ENCODE results near the gene SPNS2.

The SPNS2 gene

DNA sequence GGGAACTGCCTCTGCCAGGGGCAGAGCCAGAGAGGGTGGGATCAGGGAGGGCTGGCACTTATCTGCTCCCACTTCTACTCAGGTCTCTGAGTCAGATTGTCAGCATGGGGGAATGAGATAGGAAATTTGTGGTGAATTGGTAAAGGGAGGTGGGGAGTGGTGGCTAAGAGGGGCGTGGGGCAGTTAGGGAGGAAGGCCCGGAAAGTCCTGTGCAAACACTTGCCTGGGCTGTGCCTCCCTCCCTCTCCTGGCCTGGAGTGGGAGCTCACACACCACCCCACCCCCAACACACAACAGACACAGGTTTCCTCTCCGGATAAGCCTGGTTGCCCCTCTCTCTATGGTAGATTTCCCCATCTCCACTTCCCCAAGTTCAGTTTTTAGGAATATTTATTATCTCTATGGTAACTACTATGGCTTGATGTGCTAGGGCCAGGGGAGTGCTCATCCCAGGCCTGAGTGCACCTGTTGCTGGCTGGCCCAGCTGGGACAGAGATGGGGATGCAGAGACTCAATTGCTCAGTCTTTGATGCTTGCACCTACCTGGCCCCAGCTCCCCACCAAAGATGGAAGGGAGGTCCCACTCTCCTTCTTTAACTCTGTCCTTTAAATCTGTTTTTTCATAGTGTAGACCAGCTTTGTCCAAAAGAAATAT lies 2.7 kb downstream of the SPNS2 start:
- FAIRE-seq (no peak), DNase-seq (ENCODE audit: extremely low spot score, insufficient read length, low read depth) (no peak)

- FAIRE-seq (no peak), DNase-seq (ENCODE audit: extremely low spot score, insufficient read length, low read depth) (no peak)
These were observed 3.9 kb downstream of the SPNS2 start for GRCh38 chr17:4502466-4503154.

GRCh38 chr17:4503283-4504025 lies 4.8 kb downstream of the SPNS2 start:
- no peak for DNase-seq (ENCODE audit: extremely low spot score, insufficient read length, low read depth)
- FAIRE-seq: no peak

DNA sequence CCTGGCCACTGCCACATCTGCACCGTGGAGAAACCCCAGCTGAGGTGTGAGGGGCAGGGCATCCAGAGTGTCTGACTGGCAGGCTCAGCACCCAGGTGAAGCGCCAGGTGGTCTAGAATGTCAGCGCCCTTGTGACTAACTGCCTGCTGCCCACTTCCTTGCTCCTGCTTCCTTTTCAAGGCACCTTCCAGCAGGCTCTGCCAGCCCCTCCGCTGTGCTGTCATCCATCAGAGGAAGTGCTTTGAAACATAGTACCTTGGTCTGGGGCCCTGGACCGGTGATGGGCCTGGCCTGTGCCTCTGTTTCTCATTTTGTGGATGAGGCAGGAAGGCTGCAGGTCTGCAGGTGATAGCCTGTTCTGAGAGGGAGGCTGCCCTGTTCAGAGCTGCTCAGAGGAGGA lies 5.5 kb downstream of the SPNS2 start:
- FAIRE-seq (no peak), DNase-seq (ENCODE audit: extremely low spot score, insufficient read length, low read depth) (no peak)

DNA sequence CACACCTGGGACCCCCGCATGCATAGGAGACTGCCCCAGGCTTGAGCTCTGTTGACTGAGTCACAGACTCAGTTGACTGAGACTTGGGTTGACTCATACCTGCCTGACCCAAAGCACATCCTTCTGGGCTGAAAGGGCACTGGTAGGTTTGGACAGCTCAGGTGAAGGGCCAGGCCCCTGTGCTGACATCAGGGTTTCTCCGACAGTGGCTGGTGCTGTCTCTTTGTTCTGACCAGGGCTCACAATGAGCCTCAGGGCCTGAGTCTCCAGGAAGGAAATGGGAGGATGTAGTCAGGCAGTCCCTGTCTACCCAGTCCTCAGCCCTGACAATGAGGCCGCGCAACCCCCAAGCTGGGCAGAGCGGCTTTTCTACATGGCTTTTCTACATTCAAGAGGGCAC lies 6.5 kb downstream of the SPNS2 start:
- no peak for FAIRE-seq
- no peak for DNase-seq (ENCODE audit: extremely low spot score, insufficient read length, low read depth)

GRCh38 chr17:4506175-4506813 lies 7.6 kb downstream of the SPNS2 start:
- no peak for DNase-seq (ENCODE audit: extremely low spot score, insufficient read length, low read depth)
- FAIRE-seq: no peak

DNA sequence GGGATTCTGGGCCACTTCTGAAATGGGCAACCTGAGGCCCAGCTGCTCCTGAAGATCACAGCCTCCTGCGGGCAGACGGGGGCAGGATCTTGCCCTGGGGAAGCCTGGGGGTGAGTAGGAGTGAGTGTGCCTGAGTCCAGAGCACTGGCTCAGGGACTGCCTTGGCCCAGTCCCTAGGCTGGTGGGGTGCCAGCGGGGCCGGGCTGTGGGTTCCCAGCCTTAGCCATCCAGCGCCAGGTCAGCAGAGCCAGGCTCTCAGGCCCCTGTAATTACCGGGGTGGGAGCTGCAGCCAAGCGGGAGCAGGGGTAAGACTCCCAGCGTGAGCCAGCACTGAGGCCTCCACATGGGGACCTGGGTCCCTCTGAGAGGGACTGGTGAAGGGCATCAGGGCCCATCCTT lies 8.2 kb downstream of the SPNS2 start:
- DNase-seq (ENCODE audit: extremely low spot score, insufficient read length, low read depth) (no peak), FAIRE-seq (no peak)

DNA sequence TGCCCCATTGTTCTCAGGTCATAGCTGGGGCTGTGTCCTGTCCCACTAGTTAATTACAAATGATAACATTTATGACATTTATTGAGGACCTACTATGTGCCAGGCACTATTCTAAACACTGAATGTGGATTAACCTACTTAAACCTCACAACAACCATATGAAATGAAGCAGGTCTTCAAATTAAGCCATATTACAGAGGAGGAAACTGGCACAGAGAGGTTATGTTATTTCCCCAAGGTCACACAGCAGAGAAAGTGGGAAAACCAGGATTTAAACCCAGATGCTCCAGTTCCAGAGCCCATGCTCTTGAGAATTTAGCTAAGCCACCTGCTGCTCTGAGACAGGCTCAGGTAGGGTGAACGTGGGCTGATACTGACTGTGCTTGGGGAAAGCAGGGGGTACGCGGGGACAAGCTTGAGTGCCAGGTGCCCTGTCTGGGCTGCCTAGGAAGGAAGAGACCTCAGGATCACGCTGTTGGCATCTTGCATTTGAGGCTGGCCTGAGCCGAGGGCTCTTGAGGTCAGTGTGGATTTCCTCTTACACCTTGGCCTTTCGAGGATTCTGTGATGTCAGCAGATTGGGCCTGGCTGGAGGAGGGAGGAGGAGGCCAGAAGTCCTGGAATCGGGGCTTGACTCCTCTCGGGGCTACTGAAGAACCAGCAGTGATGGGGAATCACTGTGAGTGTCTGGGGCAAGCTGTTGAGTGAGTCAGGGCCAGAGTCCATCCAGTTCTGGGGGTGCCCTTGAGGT lies 8.9 kb downstream of the SPNS2 start:
- FAIRE-seq (no peak), DNase-seq (ENCODE audit: extremely low spot score, insufficient read length, low read depth) (no peak)

DNA sequence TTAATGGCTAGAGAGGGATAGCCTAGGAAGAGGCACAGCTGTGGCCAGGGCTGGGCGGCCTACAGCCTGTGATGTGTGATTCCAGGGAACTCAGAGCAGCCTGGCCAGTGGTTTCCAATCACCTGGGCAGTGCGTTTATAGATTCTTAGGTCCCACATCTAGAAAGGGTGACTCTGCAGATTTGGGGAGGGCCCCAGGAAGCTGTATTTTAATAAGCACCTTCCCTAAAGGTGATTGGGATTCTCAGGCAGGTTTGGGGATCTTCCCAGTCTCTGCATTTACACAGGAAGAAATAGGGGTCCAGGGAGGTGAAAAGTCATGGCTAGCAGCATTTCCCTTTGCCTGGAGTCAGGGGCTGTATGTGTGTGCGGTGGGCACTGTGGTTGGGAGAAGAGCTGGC lies 9.5 kb downstream of the SPNS2 start:
- FAIRE-seq (no peak), DNase-seq (ENCODE audit: extremely low spot score, insufficient read length, low read depth) (no peak)

GRCh38 chr17:4509401-4509800 lies 10.7 kb downstream of the SPNS2 start:
- DNase-seq (ENCODE audit: extremely low spot score, insufficient read length, low read depth): no peak
- peak; percentile 64 for FAIRE-seq

DNA sequence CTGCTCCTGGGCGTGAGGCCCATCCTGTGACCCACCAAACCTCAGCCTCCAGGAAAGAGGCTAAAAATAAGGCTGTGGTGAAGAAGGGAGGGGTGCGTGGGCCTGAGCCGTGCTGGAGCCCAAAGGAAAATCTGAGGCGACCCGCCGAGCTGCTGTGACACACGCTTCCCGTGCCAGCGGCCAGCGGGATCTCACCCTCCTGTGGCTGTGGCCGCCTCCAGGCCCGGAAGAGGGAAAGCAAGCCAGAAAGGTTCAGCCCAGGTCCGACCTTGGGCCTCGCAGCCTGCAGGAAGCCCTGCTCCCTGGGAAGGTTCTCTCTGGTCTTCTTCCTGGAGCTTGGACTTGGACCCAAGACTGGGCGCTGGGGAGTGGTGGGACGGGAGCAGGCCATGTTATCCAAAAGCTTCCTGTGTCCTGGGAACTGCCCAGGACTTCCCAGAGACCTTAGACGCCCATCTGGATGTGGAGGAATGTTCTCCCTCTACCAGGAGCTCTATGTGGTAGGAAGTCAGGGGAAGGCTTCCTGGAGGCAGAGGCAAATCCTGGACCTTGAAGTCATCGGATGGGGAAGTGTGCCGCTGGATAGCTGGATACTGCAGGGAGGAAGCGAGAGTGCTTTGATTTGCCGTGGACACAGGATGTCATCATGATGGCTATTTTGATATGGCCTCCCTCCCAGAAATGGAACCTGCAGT lies 11.4 kb downstream of the SPNS2 start:
- FAIRE-seq (no peak), DNase-seq (ENCODE audit: extremely low spot score, insufficient read length, low read depth) (no peak)

DNA sequence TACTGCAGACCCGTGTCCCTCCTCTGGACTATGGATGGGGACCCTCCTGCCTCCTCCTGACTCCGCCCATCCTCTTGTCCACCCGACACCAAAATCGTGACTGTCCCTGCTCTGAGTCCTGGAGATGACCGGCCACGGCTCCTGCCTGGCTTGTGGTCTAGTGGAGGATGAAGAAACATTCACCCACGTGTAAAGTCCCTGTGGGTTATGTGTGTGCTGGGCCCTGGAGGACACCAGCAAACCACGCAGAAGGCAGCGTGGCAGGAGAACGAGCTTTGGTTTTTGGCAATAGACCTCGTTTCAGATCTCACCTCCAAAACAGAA lies 11.9 kb downstream of the SPNS2 start:
- FAIRE-seq: no peak
- no peak for DNase-seq (ENCODE audit: extremely low spot score, insufficient read length, low read depth)

- no peak for DNase-seq (ENCODE audit: extremely low spot score, insufficient read length, low read depth)
- FAIRE-seq: no peak
These were observed 12.7 kb downstream of the SPNS2 start for GRCh38 chr17:4511199-4511932.

- no peak for FAIRE-seq
These were observed 13.8 kb downstream of the SPNS2 start for GRCh38 chr17:4512156-4513112.

DNA sequence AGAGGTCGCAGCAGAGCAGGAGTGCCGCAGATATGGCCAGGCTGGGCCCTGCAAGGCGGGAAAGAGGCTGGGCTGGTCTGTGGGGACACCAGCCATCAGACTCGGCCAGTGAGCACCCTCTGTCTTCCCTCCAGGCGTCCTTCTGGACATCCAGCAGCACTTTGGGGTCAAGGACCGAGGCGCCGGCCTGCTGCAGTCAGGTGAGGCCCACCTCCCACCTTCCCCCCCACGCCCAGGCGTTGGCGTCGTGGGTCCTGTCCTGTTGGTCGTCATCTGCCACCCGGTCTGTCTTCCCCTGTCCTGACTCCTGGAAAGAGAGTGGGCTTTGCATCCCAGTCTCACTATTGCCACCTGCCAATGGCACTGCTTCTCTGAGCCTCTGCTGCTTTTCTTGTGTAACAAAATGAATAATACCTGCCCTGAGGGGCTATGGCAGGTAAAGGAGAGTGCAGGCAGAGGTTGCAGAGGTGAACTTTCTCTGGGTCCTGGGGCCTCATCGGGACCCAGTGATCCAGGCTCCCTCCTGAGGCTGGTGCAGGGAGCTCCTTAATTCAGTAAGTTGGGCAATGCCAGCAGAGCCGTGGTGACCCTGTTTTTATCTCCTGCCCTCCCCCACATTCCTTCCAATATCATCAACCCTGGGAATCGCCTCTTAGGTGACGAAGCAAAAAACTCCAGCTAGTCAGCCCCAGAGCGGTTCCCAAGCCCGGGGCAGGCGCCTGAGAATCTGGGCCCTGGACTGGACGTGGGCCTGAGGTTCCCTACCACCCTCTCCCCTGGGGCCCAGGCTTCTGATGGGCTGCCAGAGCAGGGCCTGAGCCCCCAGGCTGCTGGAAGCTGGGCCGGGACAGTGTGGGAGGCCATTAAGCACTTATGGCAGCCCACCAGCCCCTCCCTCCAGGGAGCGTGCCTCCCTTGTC lies 14.7 kb downstream of the SPNS2 start:
- DNase-seq (ENCODE audit: extremely low spot score, insufficient read length, low read depth) (no peak), FAIRE-seq (no peak)

More at GRCh38 chr17:4512156-4513112, 13.8 kb downstream of the SPNS2 start:
- DNase-seq (ENCODE audit: extremely low spot score, insufficient read length, low read depth): no peak

- no peak for DNase-seq (ENCODE audit: extremely low spot score, insufficient read length, low read depth)
- no peak for FAIRE-seq
These were observed 15.5 kb downstream of the SPNS2 start for GRCh38 chr17:4514206-4514605.

DNA sequence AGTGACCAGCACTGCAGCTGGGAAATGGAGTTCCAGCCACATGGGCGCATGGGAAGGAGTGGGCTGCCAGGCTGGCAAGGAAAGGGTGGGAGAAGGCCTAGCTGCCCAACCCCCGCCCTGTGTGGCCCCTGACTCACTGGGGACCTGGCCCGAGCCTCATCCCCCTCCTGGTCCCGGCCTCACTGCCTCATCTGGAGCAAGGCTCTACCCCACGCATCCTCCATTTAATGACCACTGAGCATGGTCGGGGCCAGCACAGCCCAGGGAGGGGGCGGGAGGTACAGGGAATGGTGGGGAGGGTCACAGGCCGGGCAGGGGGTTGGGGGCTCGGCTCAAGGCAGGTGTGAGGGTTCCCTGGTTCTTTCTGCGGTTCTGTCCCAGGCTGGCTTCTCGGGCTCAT lies 16.1 kb downstream of the SPNS2 start:
- DNase-seq (ENCODE audit: extremely low spot score, insufficient read length, low read depth) (no peak), FAIRE-seq (no peak)

Data from GM18507 (cell line).